CD4-positive, alpha-beta T cell (primary cell): ENCODE data around the gene SULF2. TPM values are rescaled to one million over a fixed set of nuclear protein-coding genes. Genes with fewer than 3 reads are reported as not detected.

Experiments used
- ATAC-seq: fragments of 200-7000 bp; cut with Tn5 transposase; one replicate; pipeline ENCODE4 v1.10.0; 2022; ENCODE audit warnings: mild to moderate bottlenecking; ENCODE audit not compliant: poor library complexity
- CTCF ChIA-PET: fragments of 350-600 bp; sonication (Branson Sonifier 250); formaldehyde crosslinking; loops from one replicate; lab custom pipeline; 2021; ENCODE audit warnings: antibody characterized with exemption, inconsistent platforms; lab: Charles Lee
- POLR2A ChIA-PET: fragments of 350-600 bp; sonication (Branson Sonifier 250); formaldehyde crosslinking; loops from one replicate; lab custom pipeline; 2021; ENCODE audit warnings: antibody characterized with exemption, inconsistent platforms; lab: Charles Lee
- DNase-seq, 14 experiments: peaks; one replicate each; pipeline ENCODE4 v3.0.0-alpha.2; 2013 to 2020; ENCODE audit warnings: mixed read lengths in 2 of 14
- H3K27ac ChIP-seq, 2 donors: one replicate each; pipeline versions ENCODE4 v1.5.1 to v1.7.0; 2013; ENCODE audit warnings: low read length in 2 of 2, low read depth in 1 of 2, mild to moderate bottlenecking in 1 of 2
- H3K27me3 ChIP-seq, 2 experiments: 1 replicate in 1 of 2; 2 replicates in 1 of 2; pipeline versions ENCODE4 v1.6.1 to v1.7.0; 2013; ENCODE audit warnings: low read length in 2 of 2, control low read depth in 1 of 2, mild to moderate bottlenecking in 1 of 2, moderate library complexity in 1 of 2; ENCODE audit not compliant: insufficient read depth in 2 of 2, control insufficient read depth in 1 of 2
- H3K36me3 ChIP-seq: one replicate; pipeline ENCODE4 v1.6.1; 2013; ENCODE audit warnings: low read length, control low read depth; ENCODE audit not compliant: insufficient read depth
- H3K4me1 ChIP-seq: one replicate; pipeline ENCODE4 v1.6.1; 2013; ENCODE audit warnings: low read length, control low read depth; ENCODE audit not compliant: insufficient read depth
- H3K4me3 ChIP-seq: one replicate; pipeline ENCODE4 v1.5.1; 2013; ENCODE audit warnings: mild to moderate bottlenecking, low read length, moderate library complexity
- H3K9me3 ChIP-seq, 2 experiments: 1 replicate in 1 of 2; 2 replicates in 1 of 2; pipeline versions ENCODE4 v1.6.1 to v1.7.0; 2013; ENCODE audit warnings: low read length in 2 of 2, mild to moderate bottlenecking in 2 of 2, control low read depth in 1 of 2, moderate library complexity in 1 of 2; ENCODE audit not compliant: control insufficient read depth in 1 of 2, insufficient read depth in 1 of 2
- H3K27ac Mint-ChIP-seq: one replicate; pipeline ENCODE4 v1.8.0; 2020; ENCODE audit warnings: mixed read lengths
- H3K27me3 Mint-ChIP-seq: one replicate; pipeline ENCODE4 v1.8.0; 2021; ENCODE audit warnings: mixed read lengths
- H3K36me3 Mint-ChIP-seq: one replicate; pipeline ENCODE4 v1.8.0; 2021; ENCODE audit warnings: low read depth, mixed read lengths
- H3K4me1 Mint-ChIP-seq: one replicate; pipeline ENCODE4 v1.8.0; 2021; ENCODE audit warnings: low read depth, mixed read lengths
- H3K4me3 Mint-ChIP-seq: one replicate; pipeline ENCODE4 v1.8.0; 2020; ENCODE audit warnings: mild to moderate bottlenecking, mixed read lengths
- H3K9me3 Mint-ChIP-seq: one replicate; pipeline ENCODE4 v1.8.0; 2020; ENCODE audit warnings: mixed read lengths
- CTCF ChIP-seq: fragments of 200-600 bp; IDR thresholded peaks from one replicate; pipeline ENCODE4 v1.8.0; 2022; ENCODE audit warnings: antibody characterized with exemption, mild to moderate bottlenecking
- intact Hi-C, 2 experiments: fragments of 100-400 bp; cut with DNase I in 1 of 2; cut with micrococcal nuclease in 1 of 2; formaldehyde crosslinking; loops; one replicate each; pipeline versions ENCODE4 v1.15.1 to v1.9.0; 2023 to 2025; cut with DNase I, micrococcal nuclease
- total RNA-seq, 174 experiments: library from RNA in 2 of 174; stranded (reverse) in 2 of 174; gene quantifications; one replicate each; pipeline ENCODE4 v1.2.3 and lab custom pipeline; 2021 to 2026

SULF2 gene
- total RNA-seq, 2 experiments from 2014 or later = 1.5 to 2.8 TPM

DNA sequence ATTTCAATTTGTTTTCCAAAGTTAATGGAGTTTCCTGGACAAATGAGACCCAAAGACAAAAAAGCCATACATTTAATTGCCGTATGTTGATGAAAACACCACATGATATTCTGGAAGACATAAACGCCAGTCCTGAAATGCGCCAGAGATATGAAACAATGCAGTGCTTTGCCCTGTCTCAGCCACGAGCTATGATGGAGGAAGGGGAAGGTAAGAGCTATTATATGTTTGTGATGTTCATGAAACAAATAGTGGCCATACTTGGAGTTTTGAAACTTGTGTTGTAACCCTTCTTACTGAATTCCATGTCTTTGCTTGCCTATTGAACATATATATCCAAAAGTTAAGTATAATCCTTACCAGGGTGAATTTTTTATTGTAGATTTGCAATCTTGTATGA, 157.7 kb downstream of the SULF2 start:
- DNase-seq (no peak), ATAC-seq (no peak)
- Histone ChIP-seq H3K9me3 (no peaks in the 10 kb centered on the region), H3K27ac (no peak overlapping the region), H3K4me3 (no peak overlapping the region), H3K4me1 (no peaks in the 10 kb centered on the region), H3K36me3 (peaks cover 87% of the 10 kb centered on the region), H3K27me3 (no peaks in the 10 kb centered on the region)
- intact Hi-C loops = no loop called here
- CTCF ChIA-PET = interaction anchor here (1.2 kb wide), 1 partner anchor 244 kb away, joined by 3 read pairs; no protein-coding TSS in a partner anchor
- POLR2A ChIA-PET = no interaction called here
- TF ChIP-seq CTCF = no peak
- Mint-ChIP-seq H3K27ac (no peak overlapping the region), H3K36me3 (peaks cover 93% of the 10 kb centered on the region), H3K4me1 (peaks cover 3% of the 10 kb centered on the region), H3K27me3 (no peaks in the 10 kb centered on the region), H3K9me3 (no peaks in the 10 kb centered on the region), H3K4me3 (no peak overlapping the region)

- Histone ChIP-seq H3K9me3 (no peaks in the 10 kb centered on the region), H3K27me3 (no peaks in the 10 kb centered on the region), H3K4me3 (no peak overlapping the region), H3K27ac (no peak overlapping the region), H3K4me1 (no peaks in the 10 kb centered on the region), H3K36me3 (peaks cover 57% of the 10 kb centered on the region)
- peaks cover 66% of the 10 kb centered on the region for H3K36me3 Mint-ChIP-seq
- H3K4me1 Mint-ChIP-seq = peaks cover 16% of the 10 kb centered on the region
- ChIA-PET CTCF (interaction anchor here (0.9 to 1.0 kb wide), 2 partner anchors 239 to 349 kb away, joined by 3 read pairs; no protein-coding TSS in a partner anchor), POLR2A (no interaction called here)
- H3K27me3 Mint-ChIP-seq = no peaks in the 10 kb centered on the region
- no peak overlapping the region for H3K27ac Mint-ChIP-seq
- no peaks in the 10 kb centered on the region for H3K9me3 Mint-ChIP-seq
- DNase-seq = no peak
- intact Hi-C loops = loop anchor here in 1 of 2 experiments (5.0 kb wide), 1 partner anchor 121 kb away; the partner anchor contains the start of gene NCOA3
- no peak for TF ChIP-seq CTCF
- H3K4me3 Mint-ChIP-seq = no peak overlapping the region
- ATAC-seq = no peak
Measured at GRCh38 chr20:47623206-47623605, 162.1 kb downstream of the SULF2 start.

DNA sequence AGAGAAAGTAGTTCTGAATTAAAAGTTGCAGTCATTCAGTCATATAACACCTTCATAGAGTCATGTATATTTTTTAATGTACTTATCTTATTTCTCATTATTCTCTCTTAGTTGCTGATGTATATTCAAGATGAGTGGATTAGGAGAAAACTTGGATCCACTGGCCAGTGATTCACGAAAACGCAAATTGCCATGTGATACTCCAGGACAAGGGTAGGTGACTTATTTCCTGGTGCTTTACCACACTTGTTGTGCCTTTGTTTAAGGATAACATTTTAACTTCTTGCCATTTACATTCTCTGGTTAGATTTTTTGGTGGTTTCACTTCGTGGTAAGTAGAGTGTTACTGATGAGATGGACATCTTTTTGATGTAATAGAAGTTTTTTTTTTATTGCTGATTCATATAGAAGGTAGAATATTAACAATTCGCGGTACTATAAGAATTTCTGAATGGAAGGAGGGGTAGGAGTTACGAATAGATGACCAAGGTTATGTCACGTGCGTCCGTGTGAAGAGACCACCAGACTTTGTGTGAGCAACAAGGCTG, 163.1 kb downstream of the SULF2 start:
- H3K4me1 Mint-ChIP-seq = peaks cover 22% of the 10 kb centered on the region
- Histone ChIP-seq H3K36me3 (peaks cover 46% of the 10 kb centered on the region), H3K9me3 (no peaks in the 10 kb centered on the region), H3K4me1 (no peaks in the 10 kb centered on the region), H3K4me3 (no peak overlapping the region), H3K27ac (no peak overlapping the region), H3K27me3 (no peaks in the 10 kb centered on the region)
- POLR2A ChIA-PET = no interaction called here
- ATAC-seq (no peak), DNase-seq (no peak)
- H3K9me3 Mint-ChIP-seq = no peaks in the 10 kb centered on the region
- no peak for TF ChIP-seq CTCF
- H3K4me3 Mint-ChIP-seq = no peak overlapping the region
- intact Hi-C loops = loop anchor here (1.0 to 5.0 kb wide), 2 partner anchors 120 to 350 kb away; partner anchors contain the start of gene NCOA3 (in 1 of the 2)
- CTCF ChIA-PET = interaction anchor here (2.7 to 5.4 kb wide), 3 partner anchors 11 to 349 kb away, joined by 22 to 34 read pairs (median 24); no protein-coding TSS in a partner anchor
- H3K27me3 Mint-ChIP-seq = no peaks in the 10 kb centered on the region
- H3K27ac Mint-ChIP-seq = no peak overlapping the region
- H3K36me3 Mint-ChIP-seq = peaks cover 57% of the 10 kb centered on the region
